HCT116 (cell line): ENCODE measurements around the gene MADCAM1. TPM values are rescaled to one million over a fixed set of nuclear protein-coding genes. Genes with fewer than 3 reads are reported as not detected.

Experiments used
- ATAC-seq: fragments of 200-7000 bp; cut with Tn5 transposase; 2 replicates; pipeline ENCODE4 v1.9.1; 2020; ENCODE audit warnings: mild to moderate bottlenecking, moderate library complexity
- BruUV-seq: library from RNA; stranded (reverse); fragments of 400-500 nt; replicated peaks from 2 replicates; lab custom pipeline; 2021; lab: Mats Ljungman, UMichigan
- CTCF ChIA-PET: fragments of 300-600 bp; sonication (Branson Sonifier 250); formaldehyde crosslinking; loops from one replicate; lab custom pipeline; 2021; ENCODE audit warnings: antibody characterized with exemption; lab: Charles Lee
- POLR2A ChIA-PET: fragments of 300-600, 350-600 bp; sonication (Branson Sonifier 250); formaldehyde crosslinking; loops from one replicate; lab custom pipeline; 2021; ENCODE audit warnings: antibody characterized with exemption; lab: Charles Lee
- RAD21 ChIA-PET, 2 experiments: fragments of 300-600 bp; sonication (Branson Sonifier 250); formaldehyde crosslinking; loops; one replicate each; lab custom pipeline; 2023; ENCODE audit warnings: low total read pairs in 2 of 2; ENCODE audit not compliant: uncharacterized antibody in 2 of 2, unreplicated experiment in 2 of 2, low non-redundant PET in 1 of 2; lab: Charles Lee
- DNase-seq: peaks from one replicate; pipeline ENCODE4 v3.0.0-alpha.2; 2010; ENCODE audit warnings: low read depth, low spot score
- H2AFZ ChIP-seq: fragments of 200-600 bp; shearing (Covaris generic), sonication (generic); 2 replicates; pipeline ENCODE4 v1.6.1; 2017; ENCODE audit warnings: low read depth, mixed run types, mixed read lengths, antibody characterized with exemption, low read length; ENCODE audit not compliant: poor library complexity, severe bottlenecking
- H3K27ac ChIP-seq: 2 replicates; pipeline ENCODE4 v1.5.1; 2012; ENCODE audit warnings: low read depth, low read length
- H3K27me3 ChIP-seq: fragments of 200-600 bp; sonication (generic); 2 replicates; pipeline ENCODE4 v1.6.1; 2016; ENCODE audit warnings: mixed run types, low read length, mixed read lengths; ENCODE audit not compliant: insufficient read depth
- H3K36me3 ChIP-seq, 2 experiments: fragments of 200-500 bp in 1 of 2; fragments of 200-600 bp in 1 of 2; sonication (Bioruptor generic) in 1 of 2; sonication (generic) in 1 of 2; 2 replicates each; pipeline versions ENCODE4 v1.5.1 to v1.6.1; 2014 to 2016; ENCODE audit warnings: low read length in 2 of 2, inconsistent platforms in 1 of 2, mixed read lengths in 1 of 2, mixed run types in 1 of 2; ENCODE audit not compliant: insufficient read depth in 2 of 2, control insufficient read depth in 1 of 2
- H3K4me1 ChIP-seq, 2 experiments: fragments of 200-600 bp in 1 of 2; sonication (generic) in 1 of 2; 2 replicates each; pipeline versions ENCODE4 v1.5.1 to v1.6.1; 2012 to 2017; ENCODE audit warnings: low read length in 2 of 2, inconsistent platforms in 1 of 2, mild to moderate bottlenecking in 1 of 2, mixed read lengths in 1 of 2, mixed run types in 1 of 2, moderate library complexity in 1 of 2; ENCODE audit not compliant: insufficient read depth in 2 of 2, control insufficient read depth in 1 of 2
- H3K4me2 ChIP-seq: fragments of 200-600 bp; sonication (generic); 2 replicates; pipeline ENCODE4 v1.6.1; 2017; ENCODE audit warnings: mixed run types, low read length, mixed read lengths
- H3K4me3 ChIP-seq, 2 experiments: fragments of 200-600 bp in 1 of 2; sonication (generic) in 1 of 2; replicated peaks in 1 of 2; 2 replicates each; pipeline ENCODE4 v1.5.1; 2011 to 2016; ENCODE audit warnings: low read length in 2 of 2, control low read depth in 1 of 2, low read depth in 1 of 2, mild to moderate bottlenecking in 1 of 2, mixed read lengths in 1 of 2, mixed run types in 1 of 2
- H3K79me2 ChIP-seq: fragments of 200-600 bp; sonication (generic); 2 replicates; pipeline ENCODE4 v1.6.1; 2017; ENCODE audit warnings: mild to moderate bottlenecking, mixed run types, low read length, moderate library complexity, mixed read lengths; ENCODE audit not compliant: insufficient read depth
- H3K9ac ChIP-seq: fragments of 200-600 bp; sonication (generic); 2 replicates; pipeline ENCODE4 v1.6.1; 2016; ENCODE audit warnings: low read length, mixed read lengths
- H3K9me2 ChIP-seq: fragments of 200-600 bp; sonication (generic), shearing (Covaris generic); 2 replicates; pipeline ENCODE4 v1.6.1; 2017; ENCODE audit warnings: mixed run types, mild to moderate bottlenecking, moderate library complexity; ENCODE audit not compliant: insufficient read depth
- H3K9me3 ChIP-seq, 2 experiments: fragments of 200-500 bp in 1 of 2; fragments of 200-600 bp in 1 of 2; sonication (Bioruptor generic) in 1 of 2; sonication (generic) in 1 of 2; 2 replicates each; pipeline ENCODE4 v1.6.1; 2014 to 2017; ENCODE audit warnings: low read length in 2 of 2, mixed read lengths in 2 of 2, inconsistent platforms in 1 of 2, low read depth in 1 of 2, mild to moderate bottlenecking in 1 of 2, mixed run types in 1 of 2, moderate library complexity in 1 of 2; ENCODE audit not compliant: control insufficient read depth in 1 of 2, insufficient read depth in 1 of 2
- H4K20me1 ChIP-seq: fragments of 200-600 bp; sonication (generic), shearing (Covaris generic); 2 replicates; pipeline ENCODE4 v1.6.1; 2017; ENCODE audit warnings: mixed run types, mild to moderate bottlenecking, moderate library complexity; ENCODE audit not compliant: insufficient read depth
- CTCF ChIP-seq, 3 experiments: fragments of 200-600 bp in 1 of 3; sonication (generic) in 1 of 3; IDR thresholded peaks in 2 of 3; conservative IDR thresholded peaks in 1 of 3; 2 replicates each; pipeline ENCODE4 v1.5.1; 2012 to 2017; ENCODE audit warnings: low read depth in 2 of 3, low read length in 2 of 3, antibody characterized with exemption in 1 of 3, borderline replicate concordance in 1 of 3, control low read depth in 1 of 3, mild to moderate bottlenecking in 1 of 3, mixed read lengths in 1 of 3, mixed run types in 1 of 3, moderate library complexity in 1 of 3; ENCODE audit not compliant: insufficient read depth in 1 of 3
- ELF1 ChIP-seq: IDR thresholded peaks from 2 replicates; pipeline ENCODE4 v1.6.1; 2012; ENCODE audit warnings: low read depth, borderline replicate concordance
- EZH2phosphoT487 ChIP-seq: fragments of 200-600 bp; IDR thresholded peaks from 2 replicates; pipeline ENCODE4 v1.6.1; 2018; ENCODE audit warnings: antibody characterized with exemption, borderline replicate concordance
- FOSL1 ChIP-seq: IDR thresholded peaks from 2 replicates; pipeline ENCODE4 v1.6.1; 2012; ENCODE audit warnings: low read depth
- JUND ChIP-seq: IDR thresholded peaks from 2 replicates; pipeline ENCODE4 v1.6.1; 2012
- MAX ChIP-seq: IDR thresholded peaks from 2 replicates; pipeline ENCODE4 v1.6.1; 2012
- POLR2A ChIP-seq: IDR thresholded peaks from 2 replicates; pipeline ENCODE4 v1.7.0; 2011; ENCODE audit warnings: borderline replicate concordance; ENCODE audit not compliant: insufficient read depth, insufficient read length; ENCODE audit errors: extremely low read depth
- POLR2AphosphoS5 ChIP-seq: IDR thresholded peaks from 2 replicates; pipeline ENCODE4 v1.6.1; 2011; ENCODE audit warnings: mild to moderate bottlenecking, low read depth, low read length, moderate library complexity
- REST ChIP-seq: IDR thresholded peaks from 2 replicates; pipeline ENCODE4 v1.6.1; 2012; ENCODE audit warnings: low read depth
- SIN3A ChIP-seq: IDR thresholded peaks from 2 replicates; pipeline ENCODE4 v1.6.1; 2012; ENCODE audit warnings: low read depth
- SP1 ChIP-seq: IDR thresholded peaks from 2 replicates; pipeline ENCODE4 v1.6.1; 2012; ENCODE audit warnings: low read depth
- YY1 ChIP-seq: IDR thresholded peaks from 2 replicates; pipeline ENCODE4 v1.6.1; 2011; ENCODE audit warnings: low read length, low read depth, moderate library complexity, mild to moderate bottlenecking; ENCODE audit not compliant: insufficient replicate concordance; ENCODE audit errors: extremely low read depth
- ZBTB33 ChIP-seq: IDR thresholded peaks from 2 replicates; pipeline ENCODE4 v1.6.1; 2011; ENCODE audit warnings: mild to moderate bottlenecking, low read length, moderate library complexity; ENCODE audit not compliant: insufficient replicate concordance; ENCODE audit errors: extremely low read depth
- ZFX ChIP-seq: fragments of 450-650 bp; IDR thresholded peaks from 2 replicates; pipeline ENCODE4 v1.6.1; 2017
- ZNF274 ChIP-seq: fragments of 200-500 bp; sonication (Bioruptor generic); IDR thresholded peaks from 2 replicates; pipeline ENCODE4 v1.6.1; 2014; ENCODE audit warnings: mild to moderate bottlenecking, low read depth, low read length, inconsistent platforms
- intact Hi-C: fragments of 100-400 bp; cut with micrococcal nuclease; formaldehyde crosslinking; loops from 2 replicates; pipeline ENCODE4 v1.10.0; 2022
- total RNA-seq: library from RNA; stranded (reverse); gene quantifications from one replicate; pipeline ENCODE4 v1.2.1, GENCODE V29; 2021; ENCODE audit not compliant: unreplicated experiment

The MADCAM1 gene
- total RNA-seq, 1 experiment from 2014 or later: 0.57 TPM

- Histone ChIP-seq H3K4me2 (no peak overlapping the region), H3K36me3 (peaks cover 23 to 26% of the 10 kb centered on the region in 2 experiments; a peak in 3 of 4 replicates)
- TF ChIP-seq SIN3A (no peak), POLR2AphosphoS5 (no peak), CTCF (IDR thresholded peaks at IDR 0.05 in 2 of 3, conservative IDR thresholded peaks at IDR 0.05 in 1 of 3; ENCODE audit: borderline replicate concordance in 1 of 3, insufficient read depth in 1 of 3, low read depth in 2 of 3, low read length in 2 of 3) (no peak), ZBTB33 (no peak), YY1 (no peak), REST (no peak), ZFX (no peak), FOSL1 (no peak), EZH2phosphoT487 (no peak), ELF1 (no peak), MAX (no peak), ZNF274 (no peak), POLR2A (no peak), SP1 (no peak), JUND (no peak)
- TF ChIP-seq, all 23 proteins: peak for 0
- no TSS peak for BruUV-seq
- ChIA-PET RAD21 (no interaction called here), POLR2A (no interaction called here), CTCF (no interaction called here)
- peaks cover 15 to 27% of the 10 kb centered on the region in 2 experiments for H3K4me1 ChIP-seq
- H3K9ac ChIP-seq: no peak overlapping the region
- DNase-seq (no peak), ATAC-seq (no peak)
- H3K27ac ChIP-seq: no peak overlapping the region; the same call in 1 of the 2 replicates
- peaks cover 9% of the 10 kb centered on the region; the same call in 1 of the 2 replicates for H4K20me1 ChIP-seq
- no peaks in the 10 kb centered on the region for H3K9me2 ChIP-seq
- intact Hi-C loops: no loop called here
- no peak overlapping the region for H3K4me3 ChIP-seq
- H3K9me3 ChIP-seq: no peaks in the 10 kb centered on the region
- H3K27me3 ChIP-seq: no peaks in the 10 kb centered on the region
- H2AFZ ChIP-seq: no peak overlapping the region
- H3K79me2 ChIP-seq: peaks cover 53% of the 10 kb centered on the region
Measured at GRCh38 chr19:536031-536880, 40.0 kb downstream of the MADCAM1 start.
